PC-3 (cell line): ENCODE data around the gene ZFYVE28. TPM values are rescaled to one million over a fixed set of nuclear protein-coding genes. Genes with fewer than 3 reads are reported as not detected.
A peak's percentile ranks its signal among the peaks of the same experiment; 100 is the strongest.

ENCODE experiments used
- ATAC-seq: fragments of 200-7000 bp; cut with Tn5 transposase; 2 replicates; pipeline ENCODE4 v1.9.1; 2020; ENCODE audit warnings: mild to moderate bottlenecking, moderate library complexity
- BruUV-seq: library from RNA; stranded (reverse); fragments of 400-500 nt; replicated peaks from 2 replicates; lab custom pipeline; 2021; lab: Mats Ljungman, UMichigan
- CTCF ChIA-PET: fragments of 300-600 bp; sonication (Branson Sonifier 250); formaldehyde crosslinking; loops from one replicate; lab custom pipeline; 2022; ENCODE audit warnings: antibody characterized with exemption; lab: Charles Lee
- POLR2A ChIA-PET: fragments of 300-600 bp; sonication (Branson Sonifier 250); formaldehyde crosslinking; loops from one replicate; lab custom pipeline; 2022; ENCODE audit warnings: antibody characterized with exemption; ENCODE audit not compliant: unreplicated experiment; lab: Charles Lee
- DNase-seq: peaks from one replicate; pipeline ENCODE4 v3.0.0-alpha.2; 2015
- H2AFZ ChIP-seq: fragments of 300-600 bp; sonication (generic); 2 replicates; pipeline ENCODE4 v1.6.0; 2016; ENCODE audit warnings: antibody characterized with exemption, low read length
- H3F3A ChIP-seq: fragments of 300-600 bp; sonication (generic); one replicate; pipeline ENCODE4 v1.6.0; 2017; ENCODE audit warnings: antibody characterized with exemption, low read length, control low read depth, mild to moderate bottlenecking; ENCODE audit not compliant: unreplicated experiment
- H3K27ac ChIP-seq: fragments of 300-600 bp; sonication (generic); 2 replicates; pipeline ENCODE4 v1.5.1; 2016; ENCODE audit warnings: mild to moderate bottlenecking, low read length
- H3K27me3 ChIP-seq: fragments of 300-600 bp; sonication (generic); 2 replicates; pipeline ENCODE4 v1.6.1; 2016; ENCODE audit warnings: low read length, mixed read lengths
- H3K36me3 ChIP-seq: fragments of 300-600 bp; sonication (generic); 2 replicates; pipeline ENCODE4 v1.6.1; 2016; ENCODE audit warnings: low read depth, mixed run types, low read length, mixed read lengths
- H3K4me1 ChIP-seq: fragments of 300-600 bp; sonication (generic); 2 replicates; pipeline ENCODE4 v1.5.1; 2016; ENCODE audit warnings: low read length; ENCODE audit not compliant: insufficient read depth
- H3K4me2 ChIP-seq: fragments of 300-600 bp; sonication (generic); 2 replicates; pipeline ENCODE4 v1.6.0; 2016; ENCODE audit warnings: low read length
- H3K4me3 ChIP-seq: fragments of 300-600 bp; sonication (generic); 2 replicates; pipeline ENCODE4 v1.5.1; 2016; ENCODE audit warnings: mild to moderate bottlenecking, low read length, mixed read lengths
- H3K79me2 ChIP-seq: fragments of 300-600 bp; sonication (generic); 2 replicates; pipeline ENCODE4 v1.6.1; 2017; ENCODE audit warnings: low read length, mixed read lengths
- H3K9ac ChIP-seq: fragments of 300-600 bp; sonication (generic); 2 replicates; pipeline ENCODE4 v1.6.0; 2016; ENCODE audit warnings: mild to moderate bottlenecking, low read length
- H3K9me2 ChIP-seq: fragments of 300-600 bp; sonication (generic); replicated peaks from 2 replicates; pipeline ENCODE4 v1.6.1; 2016; ENCODE audit warnings: mixed run types, low read length, mixed read lengths
- H3K9me3 ChIP-seq: fragments of 300-600 bp; sonication (generic); 2 replicates; pipeline ENCODE4 v1.6.1; 2016; ENCODE audit warnings: low read length, mixed read lengths
- H4K20me1 ChIP-seq: fragments of 300-600 bp; sonication (generic); 2 replicates; pipeline ENCODE4 v1.6.1; 2016; ENCODE audit warnings: low read length, mixed read lengths
- EZH2 ChIP-seq: fragments of 300-600 bp; sonication (generic); IDR thresholded peaks from one replicate; pipeline ENCODE4 v1.6.1; 2017; ENCODE audit warnings: antibody characterized with exemption, mild to moderate bottlenecking, low read length; ENCODE audit not compliant: unreplicated experiment
- EZH2phosphoT487 ChIP-seq: fragments of 300-600 bp; sonication (generic); IDR thresholded peaks from 2 replicates; pipeline ENCODE4 v1.6.1; 2018; ENCODE audit warnings: mild to moderate bottlenecking, antibody characterized with exemption, low read length, borderline replicate concordance
- intact Hi-C: fragments of 100-400 bp; cut with micrococcal nuclease; formaldehyde crosslinking; loops from 2 replicates; pipeline ENCODE4 v1.9.0; 2023
- total RNA-seq: library from RNA; depleted of rRNA; stranded (reverse); fragments of >200 nt; gene quantifications from 2 replicates; pipeline ENCODE4 v1.2.3, GENCODE V29; 2014
- TF ChIP-seq, protein P1 (sequence below): fragments of 300-600 bp; sonication (generic); conservative IDR thresholded peaks from 2 replicates; pipeline ENCODE4 v1.5.1; 2017; ENCODE audit warnings: antibody characterized with exemption, low read depth, mild to moderate bottlenecking, low read length

The ZFYVE28 gene
- total RNA-seq, 1 experiment from 2014 or later: 8.0 TPM

DNA sequence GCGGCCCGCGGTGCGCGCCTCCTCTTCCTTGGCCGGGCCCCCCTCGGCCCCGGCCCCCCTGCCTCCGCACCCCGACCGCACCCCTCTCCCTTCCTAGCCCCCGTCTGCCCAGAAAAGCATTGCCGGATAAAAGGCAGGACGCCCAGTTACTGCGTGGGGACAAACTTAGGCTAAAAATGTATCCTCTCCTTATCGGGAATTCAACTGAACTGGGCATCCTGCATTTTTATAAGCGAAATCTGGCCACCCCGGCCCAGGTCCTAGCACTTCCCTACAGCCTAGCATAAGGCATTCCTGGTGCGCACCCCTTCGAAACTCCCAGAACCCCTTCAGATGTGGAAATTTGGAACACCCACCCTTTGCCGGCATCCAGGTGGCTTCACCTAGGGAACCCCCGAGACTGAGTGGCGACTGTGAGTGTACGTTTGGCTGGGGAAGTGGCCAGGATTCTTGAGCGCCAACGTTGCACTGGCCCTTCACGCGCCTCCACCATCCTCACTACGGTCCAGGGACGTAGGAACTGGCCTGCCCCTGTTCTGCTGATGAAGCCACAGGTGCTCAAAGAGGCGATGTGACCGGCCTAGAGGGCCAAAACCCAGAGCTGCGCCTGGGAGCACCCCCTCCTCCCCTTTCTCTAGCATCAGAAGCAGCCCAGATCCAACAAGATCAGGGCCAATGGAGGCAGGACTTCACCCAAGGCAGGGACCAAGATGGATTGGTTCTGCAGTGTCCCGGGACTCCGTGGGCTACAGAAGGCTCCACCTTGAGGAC is 44.7 kb upstream of the ZFYVE28 start:
- peaks cover 5% of the 10 kb centered on the region; the same call in 1 of the 2 replicates for H3K4me1 ChIP-seq
- ChIA-PET POLR2A (no interaction called here), CTCF (interaction anchor here (1.0 kb wide), 1 partner anchor 243 kb away, joined by 3 read pairs; no protein-coding TSS in a partner anchor)
- H3K27me3 ChIP-seq: no peaks in the 10 kb centered on the region
- H3K4me3 ChIP-seq: peak overlapping the region; percentile 60; the same call in 1 of the 2 replicates
- no peaks in the 10 kb centered on the region for H3F3A ChIP-seq
- no peak overlapping the region for H2AFZ ChIP-seq
- no TSS peak for BruUV-seq
- no peak; the same call in 1 of the 2 replicates for ATAC-seq
- no peaks in the 10 kb centered on the region for H4K20me1 ChIP-seq
- DNase-seq: no peak
- H3K9me3 ChIP-seq: no peaks in the 10 kb centered on the region
- no peaks in the 10 kb centered on the region for H3K36me3 ChIP-seq
- no peaks in the 10 kb centered on the region for H3K9me2 ChIP-seq
- peak overlapping the region; percentile 79 for H3K4me2 ChIP-seq
- H3K27ac ChIP-seq: no peak overlapping the region
- TF ChIP-seq, protein P1, sequence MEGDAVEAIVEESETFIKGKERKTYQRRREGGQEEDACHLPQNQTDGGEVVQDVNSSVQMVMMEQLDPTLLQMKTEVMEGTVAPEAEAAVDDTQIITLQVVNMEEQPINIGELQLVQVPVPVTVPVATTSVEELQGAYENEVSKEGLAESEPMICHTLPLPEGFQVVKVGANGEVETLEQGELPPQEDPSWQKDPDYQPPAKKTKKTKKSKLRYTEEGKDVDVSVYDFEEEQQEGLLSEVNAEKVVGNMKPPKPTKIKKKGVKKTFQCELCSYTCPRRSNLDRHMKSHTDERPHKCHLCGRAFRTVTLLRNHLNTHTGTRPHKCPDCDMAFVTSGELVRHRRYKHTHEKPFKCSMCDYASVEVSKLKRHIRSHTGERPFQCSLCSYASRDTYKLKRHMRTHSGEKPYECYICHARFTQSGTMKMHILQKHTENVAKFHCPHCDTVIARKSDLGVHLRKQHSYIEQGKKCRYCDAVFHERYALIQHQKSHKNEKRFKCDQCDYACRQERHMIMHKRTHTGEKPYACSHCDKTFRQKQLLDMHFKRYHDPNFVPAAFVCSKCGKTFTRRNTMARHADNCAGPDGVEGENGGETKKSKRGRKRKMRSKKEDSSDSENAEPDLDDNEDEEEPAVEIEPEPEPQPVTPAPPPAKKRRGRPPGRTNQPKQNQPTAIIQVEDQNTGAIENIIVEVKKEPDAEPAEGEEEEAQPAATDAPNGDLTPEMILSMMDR: peak; percentile 6; the same call in 1 of the 2 replicates
- TF ChIP-seq EZH2: no peak
- intact Hi-C loops: loop anchor here (5.0 to 10.0 kb wide), 2 partner anchors 48 to 241 kb away; partner anchors contain the start of genes CFAP99 and ZFYVE28
- H3K9ac ChIP-seq: no peak overlapping the region; the same call in 1 of the 2 replicates
- H3K79me2 ChIP-seq: peaks cover 7% of the 10 kb centered on the region

DNA sequence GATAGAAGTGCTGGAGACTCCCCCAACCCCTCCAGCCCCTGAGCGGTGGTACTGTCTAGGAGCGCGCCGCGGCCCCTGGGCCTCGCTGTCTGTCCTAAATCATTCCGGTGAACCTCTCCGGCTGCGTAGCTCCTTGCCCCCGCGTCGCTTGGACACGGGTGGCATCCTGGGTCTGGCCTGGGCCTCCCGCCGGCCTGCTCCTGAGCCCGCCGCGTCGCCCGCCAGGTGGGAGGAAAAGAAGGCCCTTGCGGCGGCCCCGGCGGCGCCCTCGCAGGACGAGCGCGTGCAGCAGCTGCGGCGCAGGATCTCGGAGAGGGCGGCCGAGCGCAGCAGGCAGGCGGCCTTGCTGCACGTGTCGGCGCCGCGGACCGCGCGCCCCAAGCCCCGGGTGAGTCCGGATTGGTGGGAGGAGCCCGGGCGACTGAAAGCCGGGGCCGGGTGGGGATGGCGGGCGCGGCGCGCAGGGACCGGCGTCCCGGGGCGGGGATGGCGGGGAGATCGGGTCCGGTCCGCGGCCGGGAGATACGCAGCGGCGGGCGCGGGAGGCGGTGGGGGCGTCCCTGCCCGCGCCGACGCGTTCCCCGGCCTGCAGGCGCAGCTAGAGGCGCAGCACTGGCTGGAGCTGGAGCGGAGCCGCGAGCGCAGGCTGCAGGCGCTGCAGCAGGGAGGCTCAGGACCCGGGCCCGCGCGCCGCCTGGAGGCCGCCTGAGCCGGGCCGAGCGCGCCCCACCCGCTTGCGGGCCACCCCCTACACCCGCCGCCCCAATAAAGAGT is 44.0 kb upstream of the ZFYVE28 start:
- intact Hi-C loops: loop anchor here (5.0 to 10.0 kb wide), 2 partner anchors 48 to 240 kb away; partner anchors contain the start of genes CFAP99 and ZFYVE28
- H3K27ac ChIP-seq: no peak overlapping the region

More for the DNA sequence above, 44.0 kb upstream of the ZFYVE28 start:
- ChIA-PET POLR2A (no interaction called here), CTCF (interaction anchor here (0.6 to 1.0 kb wide), 2 partner anchors 49 to 242 kb away, joined by 3 to 4 read pairs; no protein-coding TSS in a partner anchor)
- ATAC-seq: peak; percentile 94
- Histone ChIP-seq H3K4me1 (no peaks in the 10 kb centered on the region), H4K20me1 (no peaks in the 10 kb centered on the region), H3K9me2 (no peaks in the 10 kb centered on the region), H3K27me3 (no peaks in the 10 kb centered on the region), H3K36me3 (no peaks in the 10 kb centered on the region), H3K9ac (peak overlapping the region; percentile 27; the same call in 1 of the 2 replicates), H3K4me2 (peak overlapping the region; percentile 79), H3K79me2 (no peaks in the 10 kb centered on the region), H3K9me3 (no peaks in the 10 kb centered on the region), H3F3A (no peaks in the 10 kb centered on the region), H3K4me3 (peak overlapping the region; percentile 60), H2AFZ (peak overlapping the region; percentile 66)
- peak; percentile 51 for DNase-seq
- no peak for TF ChIP-seq EZH2
- TF ChIP-seq EZH2phosphoT487: no peak
- TF ChIP-seq, protein P1: peak; percentile 41; the same call in 1 of the 2 replicates
- BruUV-seq: no TSS peak
